ENCODE results near the gene GATAD2B. TPM values are rescaled to one million over a fixed set of nuclear protein-coding genes. Genes with fewer than 3 reads are reported as not detected.

The GATAD2B gene
- total and polyA plus RNA-seq, 5 donors from 2014 or later, result 2.9 to 81.5 (median 3.4) TPM

- peaks cover 8% of the 10 kb centered on the region for H3K36me3 Mint-ChIP-seq
- H3K4me3 ChIP-seq (ENCODE audit: low read depth, low read length), result peak within 1 kb of the TSS; percentile 97
- H3K27ac ChIP-seq (ENCODE audit: insufficient read depth, low read length, poor library complexity, severe bottlenecking), result peak within 1 kb of the TSS; percentile 94
- H3K4me3 Mint-ChIP-seq, result peak within 1 kb of the TSS; percentile 97 to 99 (median 98)
- peak; percentile 91 to 94 for ATAC-seq (ENCODE audit: low read depth in 2 of 2)
- H3K4me1 ChIP-seq (ENCODE audit: control insufficient read depth, insufficient read depth, low read length, poor library complexity, severe bottlenecking), result peaks cover 50% of the 10 kb centered on the region
- H3K9me3 Mint-ChIP-seq, result no peaks in the 10 kb centered on the region
- no peaks in the 10 kb centered on the region for H3K9me3 ChIP-seq (ENCODE audit: control insufficient read depth in 2 of 2, low read length in 2 of 2)
- peaks cover 5 to 80% (median 46%) of the 10 kb centered on the region in 4 donors for H3K4me1 Mint-ChIP-seq
- DNase-seq, result peak; percentile 97 to 98 (median 98)
- peaks cover 22% of the 10 kb centered on the region for H3K36me3 ChIP-seq (ENCODE audit: control insufficient read depth, insufficient read depth, low read length)
- no peaks in the 10 kb centered on the region for H3K27me3 ChIP-seq (ENCODE audit: control insufficient read depth, insufficient read depth, low read length)
- H3K27ac Mint-ChIP-seq, result peak within 1 kb of the TSS; percentile 97 to 99 (median 98)
- no peaks in the 10 kb centered on the region for H3K27me3 Mint-ChIP-seq
Measured at GRCh38 chr1:153958111-153958960, 35.6 kb upstream of the GATAD2B start, which contains the start of gene CRTC2. Gene CRTC2, minus strand, starts transcription at chr1:153958612. Its CDS starts 115 bp downstream, at chr1:153958497.

- peaks cover 8% of the 10 kb centered on the region for H3K36me3 Mint-ChIP-seq
- no peaks in the 10 kb centered on the region for H3K27me3 Mint-ChIP-seq
- no peaks in the 10 kb centered on the region for H3K9me3 ChIP-seq (ENCODE audit: control insufficient read depth in 2 of 2, low read length in 2 of 2)
- ATAC-seq (ENCODE audit: low read depth in 2 of 2) (peak; percentile 1), DNase-seq (peak; percentile 29 to 78 (median 57))
- peak overlapping the region; percentile 97 to 99 (median 98) for H3K27ac Mint-ChIP-seq
- peak overlapping the region; percentile 94 for H3K27ac ChIP-seq (ENCODE audit: insufficient read depth, low read length, poor library complexity, severe bottlenecking)
- H3K4me3 Mint-ChIP-seq, result peak overlapping the region; percentile 97 to 99 (median 98)
- no peaks in the 10 kb centered on the region for H3K9me3 Mint-ChIP-seq
- peak overlapping the region; percentile 97 for H3K4me3 ChIP-seq (ENCODE audit: low read depth, low read length)
- peaks cover 26% of the 10 kb centered on the region for H3K36me3 ChIP-seq (ENCODE audit: control insufficient read depth, insufficient read depth, low read length)
- no peaks in the 10 kb centered on the region for H3K27me3 ChIP-seq (ENCODE audit: control insufficient read depth, insufficient read depth, low read length)
- H3K4me1 Mint-ChIP-seq, result peaks cover 4 to 78% (median 46%) of the 10 kb centered on the region in 4 donors
- peaks cover 44% of the 10 kb centered on the region for H3K4me1 ChIP-seq (ENCODE audit: control insufficient read depth, insufficient read depth, low read length, poor library complexity, severe bottlenecking)
Measured at GRCh38 chr1:153957744-153958110, 35.0 kb upstream of the GATAD2B start.

- H3K4me1 Mint-ChIP-seq, result peaks cover 4 to 74% (median 44%) of the 10 kb centered on the region in 4 donors
- peaks cover 11% of the 10 kb centered on the region for H3K36me3 Mint-ChIP-seq
- no peaks in the 10 kb centered on the region for H3K9me3 ChIP-seq (ENCODE audit: control insufficient read depth in 2 of 2, low read length in 2 of 2)
- peak overlapping the region; percentile 94 for H3K27ac ChIP-seq (ENCODE audit: insufficient read depth, low read length, poor library complexity, severe bottlenecking)
- H3K36me3 ChIP-seq (ENCODE audit: control insufficient read depth, insufficient read depth, low read length), result peaks cover 32% of the 10 kb centered on the region
- peak overlapping the region; percentile 97 for H3K4me3 ChIP-seq (ENCODE audit: low read depth, low read length)
- peak overlapping the region; percentile 97 to 99 (median 98) for H3K27ac Mint-ChIP-seq
- H3K9me3 Mint-ChIP-seq, result no peaks in the 10 kb centered on the region
- H3K4me1 ChIP-seq (ENCODE audit: control insufficient read depth, insufficient read depth, low read length, poor library complexity, severe bottlenecking), result peaks cover 39% of the 10 kb centered on the region
- ATAC-seq (ENCODE audit: low read depth in 2 of 2), result no peak
- H3K27me3 ChIP-seq (ENCODE audit: control insufficient read depth, insufficient read depth, low read length), result no peaks in the 10 kb centered on the region
- no peak for DNase-seq
- H3K4me3 Mint-ChIP-seq, result peak overlapping the region; percentile 97 to 99 (median 98)
- H3K27me3 Mint-ChIP-seq, result no peaks in the 10 kb centered on the region
Measured at GRCh38 chr1:153956997-153957715, 34.4 kb upstream of the GATAD2B start.

GRCh38 chr1:153954826-153955225 is 32.1 kb upstream of the GATAD2B start:
- H3K4me3 Mint-ChIP-seq, result peak overlapping the region in 1 of 4 donors; percentile 78
- peaks cover 51% of the 10 kb centered on the region for H3K36me3 ChIP-seq (ENCODE audit: control insufficient read depth, insufficient read depth, low read length)
- H3K27ac Mint-ChIP-seq, result peak overlapping the region in 1 of 3 donors; percentile 89
- ATAC-seq (ENCODE audit: low read depth in 2 of 2) (no peak), DNase-seq (no peak)
- H3K9me3 ChIP-seq (ENCODE audit: control insufficient read depth in 2 of 2, low read length in 2 of 2), result no peaks in the 10 kb centered on the region
- H3K4me1 ChIP-seq (ENCODE audit: control insufficient read depth, insufficient read depth, low read length, poor library complexity, severe bottlenecking), result peaks cover 37% of the 10 kb centered on the region
- no peaks in the 10 kb centered on the region for H3K9me3 Mint-ChIP-seq
- peaks cover 4 to 73% (median 40%) of the 10 kb centered on the region in 4 donors for H3K4me1 Mint-ChIP-seq
- no peaks in the 10 kb centered on the region for H3K27me3 ChIP-seq (ENCODE audit: control insufficient read depth, insufficient read depth, low read length)
- H3K36me3 Mint-ChIP-seq, result peaks cover 25% of the 10 kb centered on the region
- H3K27ac ChIP-seq (ENCODE audit: insufficient read depth, low read length, poor library complexity, severe bottlenecking), result no peak overlapping the region
- H3K27me3 Mint-ChIP-seq, result no peaks in the 10 kb centered on the region
- H3K4me3 ChIP-seq (ENCODE audit: low read depth, low read length), result no peak overlapping the region

- no peaks in the 10 kb centered on the region for H3K9me3 ChIP-seq (ENCODE audit: control insufficient read depth in 2 of 2, low read length in 2 of 2)
- peaks cover 25% of the 10 kb centered on the region for H3K36me3 Mint-ChIP-seq
- H3K9me3 Mint-ChIP-seq, result no peaks in the 10 kb centered on the region
- ATAC-seq (ENCODE audit: low read depth in 2 of 2) (no peak), DNase-seq (no peak)
- H3K4me3 ChIP-seq (ENCODE audit: low read depth, low read length), result no peak overlapping the region
- no peaks in the 10 kb centered on the region for H3K27me3 ChIP-seq (ENCODE audit: control insufficient read depth, insufficient read depth, low read length)
- H3K27ac ChIP-seq (ENCODE audit: insufficient read depth, low read length, poor library complexity, severe bottlenecking), result no peak overlapping the region
- H3K4me1 ChIP-seq (ENCODE audit: control insufficient read depth, insufficient read depth, low read length, poor library complexity, severe bottlenecking), result peaks cover 37% of the 10 kb centered on the region
- peak overlapping the region; percentile 78 to 89 (median 78) for H3K27ac Mint-ChIP-seq
- H3K27me3 Mint-ChIP-seq, result no peaks in the 10 kb centered on the region
- H3K4me1 Mint-ChIP-seq, result peaks cover 4 to 66% (median 39%) of the 10 kb centered on the region in 4 donors
- H3K4me3 Mint-ChIP-seq, result peak overlapping the region; percentile 0 to 84 (median 51)
- peaks cover 57% of the 10 kb centered on the region for H3K36me3 ChIP-seq (ENCODE audit: control insufficient read depth, insufficient read depth, low read length)
Measured at GRCh38 chr1:153953859-153954365, 31.1 kb upstream of the GATAD2B start.

- H3K9me3 Mint-ChIP-seq, result no peaks in the 10 kb centered on the region
- H3K4me3 Mint-ChIP-seq, result no peak overlapping the region
- ATAC-seq (ENCODE audit: low read depth in 2 of 2), result no peak
- H3K36me3 Mint-ChIP-seq, result peaks cover 25% of the 10 kb centered on the region
- peak overlapping the region in 2 of 3 donors; percentile 73 to 74 for H3K27ac Mint-ChIP-seq
- no peak for DNase-seq
- H3K36me3 ChIP-seq (ENCODE audit: control insufficient read depth, insufficient read depth, low read length), result peaks cover 71% of the 10 kb centered on the region
- H3K27me3 ChIP-seq (ENCODE audit: control insufficient read depth, insufficient read depth, low read length), result no peaks in the 10 kb centered on the region
- H3K27me3 Mint-ChIP-seq, result no peaks in the 10 kb centered on the region
- no peak overlapping the region for H3K4me3 ChIP-seq (ENCODE audit: low read depth, low read length)
- H3K27ac ChIP-seq (ENCODE audit: insufficient read depth, low read length, poor library complexity, severe bottlenecking), result peak overlapping the region; percentile 43
- H3K9me3 ChIP-seq (ENCODE audit: control insufficient read depth in 2 of 2, low read length in 2 of 2), result no peaks in the 10 kb centered on the region
- peaks cover 27% of the 10 kb centered on the region for H3K4me1 ChIP-seq (ENCODE audit: control insufficient read depth, insufficient read depth, low read length, poor library complexity, severe bottlenecking)
- peaks cover under 1 to 56% (median 26%) of the 10 kb centered on the region in 4 donors for H3K4me1 Mint-ChIP-seq
Measured at GRCh38 chr1:153951801-153952200, 29.0 kb upstream of the GATAD2B start.

GRCh38 chr1:153951183-153951582 is 28.4 kb upstream of the GATAD2B start:
- Histone ChIP-seq H3K9me3 (ENCODE audit: control insufficient read depth in 2 of 2, low read length in 2 of 2) (no peaks in the 10 kb centered on the region), H3K27me3 (ENCODE audit: control insufficient read depth, insufficient read depth, low read length) (no peaks in the 10 kb centered on the region), H3K36me3 (ENCODE audit: control insufficient read depth, insufficient read depth, low read length) (peaks cover 71% of the 10 kb centered on the region), H3K4me1 (ENCODE audit: control insufficient read depth, insufficient read depth, low read length, poor library complexity, severe bottlenecking) (peaks cover 23% of the 10 kb centered on the region), H3K27ac (ENCODE audit: insufficient read depth, low read length, poor library complexity, severe bottlenecking) (no peak overlapping the region), H3K4me3 (ENCODE audit: low read depth, low read length) (no peak overlapping the region)
- peak overlapping the region in 1 of 4 donors; percentile 85 for H3K4me3 Mint-ChIP-seq
- DNase-seq (no peak), ATAC-seq (ENCODE audit: low read depth in 2 of 2) (no peak)
- H3K9me3 Mint-ChIP-seq, result no peaks in the 10 kb centered on the region
- H3K4me1 Mint-ChIP-seq, result peaks cover 0 to 52% (median 21%) of the 10 kb centered on the region in 4 donors
- peak overlapping the region in 1 of 3 donors; percentile 56 for H3K27ac Mint-ChIP-seq
- H3K27me3 Mint-ChIP-seq, result no peaks in the 10 kb centered on the region
- peaks cover 25% of the 10 kb centered on the region for H3K36me3 Mint-ChIP-seq
